Mucosa of stomach (tissue), 1 donor: Measurements from ENCODE around the gene OR3A3.
"Not testable (repeated sequence)": the region's sequence is repeated elsewhere in the genome, so short reads cannot be mapped to it uniquely, and the experiment has no call there.

Source experiments
- H3K27me3 ChIP-seq: one replicate; pipeline ENCODE4 v1.7.0; 2013; ENCODE audit warnings: mild to moderate bottlenecking, low read length; ENCODE audit not compliant: control insufficient read depth, insufficient read depth
- H3K36me3 ChIP-seq: one replicate; pipeline ENCODE4 v1.7.0; 2013; ENCODE audit warnings: low read length; ENCODE audit not compliant: control insufficient read depth, insufficient read depth
- H3K4me1 ChIP-seq: one replicate; pipeline ENCODE4 v1.7.0; 2013; ENCODE audit warnings: mild to moderate bottlenecking, low read length; ENCODE audit not compliant: control insufficient read depth, insufficient read depth
- H3K4me3 ChIP-seq: one replicate; pipeline ENCODE4 v1.7.0; 2013; ENCODE audit warnings: low read length
- H3K9ac ChIP-seq: one replicate; pipeline ENCODE4 v1.7.0; 2013; ENCODE audit warnings: mild to moderate bottlenecking, low read length, moderate library complexity
- H3K9me3 ChIP-seq: one replicate; pipeline ENCODE4 v1.7.0; 2013; ENCODE audit warnings: mild to moderate bottlenecking, low read length, moderate library complexity; ENCODE audit not compliant: control insufficient read depth
- donor health status: Pancreatic carcinoma.

OR3A3 gene

GRCh38 chr17:3411070-3411469, at the start of gene OR3A3:
TSS of gene OR3A3 (plus strand) at chr17:3411370.
- H3K9ac ChIP-seq, result no peak within 1 kb of the TSS
- no peak within 1 kb of the TSS for H3K4me3 ChIP-seq
- H3K9me3 ChIP-seq, result no peaks in the 10 kb centered on the region
- no peaks in the 10 kb centered on the region for H3K36me3 ChIP-seq
- H3K4me1 ChIP-seq, result no peaks in the 10 kb centered on the region
- H3K27me3 ChIP-seq, result no peaks in the 10 kb centered on the region

GRCh38 chr17:3371167-3371566, 40.0 kb upstream of the OR3A3 start:
- not testable (repeated sequence) for H3K27me3 ChIP-seq, H3K9me3 ChIP-seq, H3K4me3 ChIP-seq, H3K9ac ChIP-seq, H3K36me3 ChIP-seq, H3K4me1 ChIP-seq

- Histone ChIP-seq H3K27me3 (peaks cover 3% of the 10 kb centered on the region), H3K9ac (no peak overlapping the region), H3K4me3 (no peak overlapping the region), H3K4me1 (no peaks in the 10 kb centered on the region), H3K9me3 (no peaks in the 10 kb centered on the region), H3K36me3 (no peaks in the 10 kb centered on the region)
Measured at GRCh38 chr17:3378321-3378720, 32.8 kb upstream of the OR3A3 start.

- H3K27me3 ChIP-seq, result peaks cover 8% of the 10 kb centered on the region
- no peaks in the 10 kb centered on the region for H3K36me3 ChIP-seq
Measured at GRCh38 chr17:3381957-3382356, 29.2 kb upstream of the OR3A3 start.

GRCh38 chr17:3385869-3386816, 25.0 kb upstream of the OR3A3 start, which contains the start of gene OR3A2:
TSS of gene OR3A2 (minus strand) at chr17:3386308.
- Histone ChIP-seq H3K27me3 (peaks cover 5% of the 10 kb centered on the region), H3K4me3 (no peak within 1 kb of the TSS), H3K4me1 (no peaks in the 10 kb centered on the region), H3K36me3 (no peaks in the 10 kb centered on the region), H3K9me3 (no peaks in the 10 kb centered on the region), H3K9ac (no peak within 1 kb of the TSS)

More at GRCh38 chr17:3381957-3382356, 29.2 kb upstream of the OR3A3 start:
- Histone ChIP-seq H3K9ac (no peak overlapping the region), H3K9me3 (no peaks in the 10 kb centered on the region), H3K4me1 (no peaks in the 10 kb centered on the region), H3K4me3 (no peak overlapping the region)

- H3K4me3 ChIP-seq, result no peak overlapping the region
- H3K9ac ChIP-seq, result no peak overlapping the region
- no peaks in the 10 kb centered on the region for H3K36me3 ChIP-seq
- peaks cover 5% of the 10 kb centered on the region for H3K27me3 ChIP-seq
- H3K4me1 ChIP-seq, result no peaks in the 10 kb centered on the region
- no peaks in the 10 kb centered on the region for H3K9me3 ChIP-seq
Measured at GRCh38 chr17:3389791-3390190, 21.4 kb upstream of the OR3A3 start.

GRCh38 chr17:3397801-3398200, 13.4 kb upstream of the OR3A3 start:
- not testable (repeated sequence) for H3K36me3 ChIP-seq, H3K4me3 ChIP-seq, H3K9me3 ChIP-seq, H3K4me1 ChIP-seq, H3K9ac ChIP-seq, H3K27me3 ChIP-seq

- H3K9me3 ChIP-seq, result no peaks in the 10 kb centered on the region
- H3K4me3 ChIP-seq, result no peak within 1 kb of the TSS
- no peaks in the 10 kb centered on the region for H3K36me3 ChIP-seq
- H3K4me1 ChIP-seq, result no peaks in the 10 kb centered on the region
- H3K9ac ChIP-seq, result no peak within 1 kb of the TSS
- no peaks in the 10 kb centered on the region for H3K27me3 ChIP-seq
Measured at GRCh38 chr17:3398310-3398709, 12.9 kb upstream of the OR3A3 start, which contains the start of gene OR1E1. TSS of gene OR1E1 (minus strand) at chr17:3398410. CDS start at chr17:3398410, 0 bp downstream.

GRCh38 chr17:3400055-3400454, 11.1 kb upstream of the OR3A3 start:
- Histone ChIP-seq H3K9me3 (no peaks in the 10 kb centered on the region), H3K4me1 (no peaks in the 10 kb centered on the region), H3K4me3 (no peak overlapping the region), H3K9ac (no peak overlapping the region), H3K27me3 (no peaks in the 10 kb centered on the region), H3K36me3 (no peaks in the 10 kb centered on the region)

- Histone ChIP-seq H3K4me1 (no peaks in the 10 kb centered on the region), H3K36me3 (no peaks in the 10 kb centered on the region), H3K9ac (no peak overlapping the region), H3K9me3 (no peaks in the 10 kb centered on the region), H3K4me3 (no peak overlapping the region), H3K27me3 (no peaks in the 10 kb centered on the region)
Measured at GRCh38 chr17:3401786-3402185, 9.4 kb upstream of the OR3A3 start.

- not testable (repeated sequence) for H3K4me3 ChIP-seq, H3K27me3 ChIP-seq
Measured at GRCh38 chr17:3403856-3404255, 7.3 kb upstream of the OR3A3 start.

GRCh38 chr17:3412216-3412615, 1.0 kb downstream of the OR3A3 start:
- H3K27me3 ChIP-seq, H3K4me3 ChIP-seq, H3K9me3 ChIP-seq, H3K9ac ChIP-seq, H3K4me1 ChIP-seq, H3K36me3 ChIP-seq: not testable (repeated sequence)

More at GRCh38 chr17:3403856-3404255, 7.3 kb upstream of the OR3A3 start:
- not testable (repeated sequence) for H3K4me1 ChIP-seq, H3K9ac ChIP-seq, H3K9me3 ChIP-seq, H3K36me3 ChIP-seq
